WTC11 (cell line): ENCODE measurements around the gene MYPOP. TPM values are rescaled to one million over a fixed set of nuclear protein-coding genes. Genes with fewer than 3 reads are reported as not detected.

Experiments used
- ATAC-seq: fragments of 200-7000 bp; cut with Tn5 transposase; 2 replicates; pipeline ENCODE4 v1.10.0; 2021; ENCODE audit warnings: mild to moderate bottlenecking, moderate library complexity
- CTCF ChIA-PET: fragments of 300-600 bp; sonication (Branson Sonifier 250); formaldehyde crosslinking; loops from one replicate; lab custom pipeline; 2021; ENCODE audit warnings: antibody characterized with exemption; lab: Charles Lee
- POLR2A ChIA-PET: fragments of 350-600 bp; sonication (Branson Sonifier 250); formaldehyde crosslinking; loops from one replicate; lab custom pipeline; 2021; ENCODE audit warnings: antibody characterized with exemption; lab: Charles Lee
- DNase-seq: peaks from one replicate; pipeline ENCODE4 v3.0.0; 2021; ENCODE audit warnings: low spot score
- H3K27ac Mint-ChIP-seq: 2 replicates; pipeline ENCODE4 v1.8.0; 2021; ENCODE audit warnings: mixed read lengths
- H3K27me3 Mint-ChIP-seq: 2 replicates; pipeline ENCODE4 v1.8.0; 2021; ENCODE audit warnings: low read depth, mild to moderate bottlenecking, moderate library complexity, mixed read lengths
- H3K36me3 Mint-ChIP-seq: 2 replicates; pipeline ENCODE4 v1.8.0; 2021; ENCODE audit warnings: mixed read lengths
- H3K4me1 Mint-ChIP-seq: 2 replicates; pipeline ENCODE4 v1.8.0; 2022; ENCODE audit warnings: mixed read lengths
- H3K4me3 Mint-ChIP-seq: 2 replicates; pipeline ENCODE4 v1.8.0; 2021; ENCODE audit warnings: mild to moderate bottlenecking, moderate library complexity, mixed read lengths
- H3K9me3 Mint-ChIP-seq: 2 replicates; pipeline ENCODE4 v1.8.0; 2021; ENCODE audit warnings: mixed read lengths
- ETV6 ChIP-seq: sonication (generic); formaldehyde crosslinking; IDR thresholded peaks from 2 replicates; pipeline ENCODE4 v1.8.1; 2022; ENCODE audit warnings: mild to moderate bottlenecking, missing genetic modification reagents
- FOXK1 ChIP-seq: sonication (generic); formaldehyde crosslinking; IDR thresholded peaks from 2 replicates; pipeline ENCODE4 v1.8.0; 2022; ENCODE audit warnings: mild to moderate bottlenecking, moderate library complexity, missing genetic modification reagents
- NR1H2 ChIP-seq: sonication (generic); formaldehyde crosslinking; IDR thresholded peaks from 2 replicates; pipeline ENCODE4 v1.9.0; 2021; ENCODE audit warnings: mild to moderate bottlenecking, moderate library complexity, missing genetic modification reagents
- NR2C2 ChIP-seq: sonication (generic); formaldehyde crosslinking; IDR thresholded peaks from 2 replicates; pipeline ENCODE4 v1.8.0; 2022; ENCODE audit warnings: mild to moderate bottlenecking, missing genetic modification reagents
- ZNF263 ChIP-seq: sonication (generic); formaldehyde crosslinking; IDR thresholded peaks from 2 replicates; pipeline ENCODE4 v1.8.1; 2022; ENCODE audit warnings: low read depth, mild to moderate bottlenecking, moderate library complexity, missing genetic modification reagents
- ZNF317 ChIP-seq: sonication (generic); formaldehyde crosslinking; IDR thresholded peaks from 2 replicates; pipeline ENCODE4 v1.8.1; 2023; ENCODE audit warnings: low read depth, mild to moderate bottlenecking, moderate library complexity, missing genetic modification reagents, borderline replicate concordance
- ZNF396 ChIP-seq: fragments of 250-450 bp; sonication (Bioruptor Pico); IDR thresholded peaks from 2 replicates; pipeline ENCODE4 v1.8.0; 2021; ENCODE audit warnings: mild to moderate bottlenecking, moderate library complexity, borderline replicate concordance
- ZNF416 ChIP-seq: fragments of 250-450 bp; sonication (Bioruptor Pico); IDR thresholded peaks from 2 replicates; pipeline ENCODE4 v1.9.0; 2021; ENCODE audit warnings: mild to moderate bottlenecking, inconsistent platforms
- ZNF671 ChIP-seq: fragments of 250-450 bp; sonication (Bioruptor Pico); IDR thresholded peaks from 2 replicates; pipeline ENCODE4 v1.8.0; 2021; ENCODE audit warnings: mild to moderate bottlenecking
- total RNA-seq: library from RNA; stranded (reverse); gene quantifications from 3 replicates; pipeline ENCODE4 v1.2.3, GENCODE V29; 2021
- TF ChIP-seq, protein P1 (sequence below): sonication (generic); formaldehyde crosslinking; IDR thresholded peaks from 2 replicates; pipeline ENCODE4 v1.8.0; 2023; ENCODE audit warnings: missing genetic modification reagents
- TF ChIP-seq, protein P2 (sequence below): sonication (generic); formaldehyde crosslinking; conservative IDR thresholded peaks from 2 replicates; pipeline ENCODE4 v1.8.1; 2023; ENCODE audit warnings: mild to moderate bottlenecking, low read depth, missing genetic modification reagents, moderate library complexity
- TF ChIP-seq, protein P3 (sequence below): sonication (generic); formaldehyde crosslinking; IDR thresholded peaks from 2 replicates; pipeline ENCODE4 v1.8.0; 2023; ENCODE audit warnings: missing genetic modification reagents, mild to moderate bottlenecking, borderline replicate concordance
- TF ChIP-seq, protein P4 (sequence below): sonication (generic); formaldehyde crosslinking; IDR thresholded peaks from 2 replicates; pipeline ENCODE4 v1.8.0; 2022; ENCODE audit warnings: mild to moderate bottlenecking, missing genetic modification reagents

The MYPOP gene
- total RNA-seq, 1 experiment from 2014 or later: 13.6 TPM

DNA sequence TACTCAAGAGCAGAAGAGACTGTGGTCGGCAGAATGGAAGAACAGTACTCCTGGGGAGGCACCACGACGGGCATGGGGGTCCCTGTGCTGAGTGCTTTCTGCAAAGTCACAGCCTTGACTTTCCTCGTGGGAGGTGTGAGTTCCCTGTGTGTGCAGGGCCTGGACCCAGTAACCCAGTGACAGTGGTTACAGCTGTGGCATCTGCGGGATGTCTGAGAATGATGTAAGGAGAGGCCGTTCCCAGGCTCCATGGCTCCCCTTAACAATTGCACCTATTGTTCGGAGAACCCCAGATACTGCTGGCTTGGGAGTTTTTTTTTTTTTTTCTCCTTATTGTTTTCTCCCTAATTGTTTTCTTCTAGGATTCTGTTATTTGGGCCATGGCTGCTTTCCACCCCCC, 17.3 kb upstream of the MYPOP start:
- H3K9me3 Mint-ChIP-seq: no peaks in the 10 kb centered on the region
- no peaks in the 10 kb centered on the region for H3K4me1 Mint-ChIP-seq
- ChIA-PET CTCF (interaction anchor here (0.6 to 1.8 kb wide), 5 partner anchors 13 to 785 kb away, joined by 3 to 11 read pairs (median 3); no protein-coding TSS in a partner anchor), POLR2A (no interaction called here)
- H3K36me3 Mint-ChIP-seq: no peaks in the 10 kb centered on the region
- H3K27me3 Mint-ChIP-seq: no peaks in the 10 kb centered on the region; the same call in 1 of the 2 replicates
- DNase-seq (no peak), ATAC-seq (no peak)
- TF ChIP-seq ETV6 (CRISPR knock-in tag) (no peak), ZNF671 (no peak), NR1H2 (no peak), ZNF396 (CRISPR knock-in tag) (no peak), NR2C2 (CRISPR knock-in tag) (no peak), ZNF263 (CRISPR knock-in tag) (no peak), FOXK1 (CRISPR knock-in tag) (no peak)
- TF ChIP-seq, protein P1, sequence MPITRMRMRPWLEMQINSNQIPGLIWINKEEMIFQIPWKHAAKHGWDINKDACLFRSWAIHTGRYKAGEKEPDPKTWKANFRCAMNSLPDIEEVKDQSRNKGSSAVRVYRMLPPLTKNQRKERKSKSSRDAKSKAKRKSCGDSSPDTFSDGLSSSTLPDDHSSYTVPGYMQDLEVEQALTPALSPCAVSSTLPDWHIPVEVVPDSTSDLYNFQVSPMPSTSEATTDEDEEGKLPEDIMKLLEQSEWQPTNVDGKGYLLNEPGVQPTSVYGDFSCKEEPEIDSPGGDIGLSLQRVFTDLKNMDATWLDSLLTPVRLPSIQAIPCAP: no peak
- TF ChIP-seq, protein P2, sequence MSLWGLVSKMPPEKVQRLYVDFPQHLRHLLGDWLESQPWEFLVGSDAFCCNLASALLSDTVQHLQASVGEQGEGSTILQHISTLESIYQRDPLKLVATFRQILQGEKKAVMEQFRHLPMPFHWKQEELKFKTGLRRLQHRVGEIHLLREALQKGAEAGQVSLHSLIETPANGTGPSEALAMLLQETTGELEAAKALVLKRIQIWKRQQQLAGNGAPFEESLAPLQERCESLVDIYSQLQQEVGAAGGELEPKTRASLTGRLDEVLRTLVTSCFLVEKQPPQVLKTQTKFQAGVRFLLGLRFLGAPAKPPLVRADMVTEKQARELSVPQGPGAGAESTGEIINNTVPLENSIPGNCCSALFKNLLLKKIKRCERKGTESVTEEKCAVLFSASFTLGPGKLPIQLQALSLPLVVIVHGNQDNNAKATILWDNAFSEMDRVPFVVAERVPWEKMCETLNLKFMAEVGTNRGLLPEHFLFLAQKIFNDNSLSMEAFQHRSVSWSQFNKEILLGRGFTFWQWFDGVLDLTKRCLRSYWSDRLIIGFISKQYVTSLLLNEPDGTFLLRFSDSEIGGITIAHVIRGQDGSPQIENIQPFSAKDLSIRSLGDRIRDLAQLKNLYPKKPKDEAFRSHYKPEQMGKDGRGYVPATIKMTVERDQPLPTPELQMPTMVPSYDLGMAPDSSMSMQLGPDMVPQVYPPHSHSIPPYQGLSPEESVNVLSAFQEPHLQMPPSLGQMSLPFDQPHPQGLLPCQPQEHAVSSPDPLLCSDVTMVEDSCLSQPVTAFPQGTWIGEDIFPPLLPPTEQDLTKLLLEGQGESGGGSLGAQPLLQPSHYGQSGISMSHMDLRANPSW (CRISPR knock-in tag): no peak
- no peak overlapping the region for H3K4me3 Mint-ChIP-seq
- no peak overlapping the region for H3K27ac Mint-ChIP-seq

DNA sequence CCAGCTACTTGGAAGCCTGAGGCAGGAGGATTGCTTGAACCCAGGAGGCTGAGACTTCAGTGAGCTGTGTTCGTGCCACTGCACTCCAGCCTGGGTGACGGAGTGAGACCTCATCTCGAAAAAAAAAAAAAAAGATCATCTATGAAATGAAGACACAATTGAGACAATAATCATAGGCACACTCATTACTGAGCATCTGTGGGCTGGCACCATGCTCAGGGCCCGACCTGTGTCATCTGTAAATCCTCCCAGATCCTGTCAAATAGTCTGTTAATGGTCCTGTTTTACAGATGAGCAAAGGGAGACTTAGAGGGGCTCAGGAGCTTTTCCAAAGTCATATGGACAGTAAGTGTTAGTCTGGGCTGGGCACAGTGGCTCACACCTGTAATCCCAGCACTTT, 16.3 kb upstream of the MYPOP start:
- no peaks in the 10 kb centered on the region for H3K4me1 Mint-ChIP-seq
- no peaks in the 10 kb centered on the region; the same call in 1 of the 2 replicates for H3K27me3 Mint-ChIP-seq
- ChIA-PET CTCF (interaction anchor here (0.6 to 1.2 kb wide), 4 partner anchors 44 to 210 kb away, joined by 4 read pairs; no protein-coding TSS in a partner anchor), POLR2A (interaction anchor here (0.6 kb wide), 1 partner anchor 31 kb away, joined by 4 read pairs; no protein-coding TSS in a partner anchor)
- no peaks in the 10 kb centered on the region for H3K9me3 Mint-ChIP-seq
- DNase-seq (no peak), ATAC-seq (no peak)
- no peak overlapping the region for H3K4me3 Mint-ChIP-seq
- no peak overlapping the region for H3K27ac Mint-ChIP-seq
- H3K36me3 Mint-ChIP-seq: no peaks in the 10 kb centered on the region
- TF ChIP-seq, protein P3, sequence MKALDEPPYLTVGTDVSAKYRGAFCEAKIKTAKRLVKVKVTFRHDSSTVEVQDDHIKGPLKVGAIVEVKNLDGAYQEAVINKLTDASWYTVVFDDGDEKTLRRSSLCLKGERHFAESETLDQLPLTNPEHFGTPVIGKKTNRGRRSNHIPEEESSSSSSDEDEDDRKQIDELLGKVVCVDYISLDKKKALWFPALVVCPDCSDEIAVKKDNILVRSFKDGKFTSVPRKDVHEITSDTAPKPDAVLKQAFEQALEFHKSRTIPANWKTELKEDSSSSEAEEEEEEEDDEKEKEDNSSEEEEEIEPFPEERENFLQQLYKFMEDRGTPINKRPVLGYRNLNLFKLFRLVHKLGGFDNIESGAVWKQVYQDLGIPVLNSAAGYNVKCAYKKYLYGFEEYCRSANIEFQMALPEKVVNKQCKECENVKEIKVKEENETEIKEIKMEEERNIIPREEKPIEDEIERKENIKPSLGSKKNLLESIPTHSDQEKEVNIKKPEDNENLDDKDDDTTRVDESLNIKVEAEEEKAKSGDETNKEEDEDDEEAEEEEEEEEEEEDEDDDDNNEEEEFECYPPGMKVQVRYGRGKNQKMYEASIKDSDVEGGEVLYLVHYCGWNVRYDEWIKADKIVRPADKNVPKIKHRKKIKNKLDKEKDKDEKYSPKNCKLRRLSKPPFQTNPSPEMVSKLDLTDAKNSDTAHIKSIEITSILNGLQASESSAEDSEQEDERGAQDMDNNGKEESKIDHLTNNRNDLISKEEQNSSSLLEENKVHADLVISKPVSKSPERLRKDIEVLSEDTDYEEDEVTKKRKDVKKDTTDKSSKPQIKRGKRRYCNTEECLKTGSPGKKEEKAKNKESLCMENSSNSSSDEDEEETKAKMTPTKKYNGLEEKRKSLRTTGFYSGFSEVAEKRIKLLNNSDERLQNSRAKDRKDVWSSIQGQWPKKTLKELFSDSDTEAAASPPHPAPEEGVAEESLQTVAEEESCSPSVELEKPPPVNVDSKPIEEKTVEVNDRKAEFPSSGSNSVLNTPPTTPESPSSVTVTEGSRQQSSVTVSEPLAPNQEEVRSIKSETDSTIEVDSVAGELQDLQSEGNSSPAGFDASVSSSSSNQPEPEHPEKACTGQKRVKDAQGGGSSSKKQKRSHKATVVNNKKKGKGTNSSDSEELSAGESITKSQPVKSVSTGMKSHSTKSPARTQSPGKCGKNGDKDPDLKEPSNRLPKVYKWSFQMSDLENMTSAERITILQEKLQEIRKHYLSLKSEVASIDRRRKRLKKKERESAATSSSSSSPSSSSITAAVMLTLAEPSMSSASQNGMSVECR (CRISPR knock-in tag): no peak
- TF ChIP-seq ZNF317: no peak
- TF ChIP-seq, protein P4, sequence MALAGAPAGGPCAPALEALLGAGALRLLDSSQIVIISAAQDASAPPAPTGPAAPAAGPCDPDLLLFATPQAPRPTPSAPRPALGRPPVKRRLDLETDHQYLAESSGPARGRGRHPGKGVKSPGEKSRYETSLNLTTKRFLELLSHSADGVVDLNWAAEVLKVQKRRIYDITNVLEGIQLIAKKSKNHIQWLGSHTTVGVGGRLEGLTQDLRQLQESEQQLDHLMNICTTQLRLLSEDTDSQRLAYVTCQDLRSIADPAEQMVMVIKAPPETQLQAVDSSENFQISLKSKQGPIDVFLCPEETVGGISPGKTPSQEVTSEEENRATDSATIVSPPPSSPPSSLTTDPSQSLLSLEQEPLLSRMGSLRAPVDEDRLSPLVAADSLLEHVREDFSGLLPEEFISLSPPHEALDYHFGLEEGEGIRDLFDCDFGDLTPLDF (CRISPR knock-in tag): no peak
- no peak for TF ChIP-seq ZNF416 (CRISPR knock-in tag)
- TF ChIP-seq, all 79 proteins: peak for 0
